ENCODE measurements around the gene NXN.

DNA sequence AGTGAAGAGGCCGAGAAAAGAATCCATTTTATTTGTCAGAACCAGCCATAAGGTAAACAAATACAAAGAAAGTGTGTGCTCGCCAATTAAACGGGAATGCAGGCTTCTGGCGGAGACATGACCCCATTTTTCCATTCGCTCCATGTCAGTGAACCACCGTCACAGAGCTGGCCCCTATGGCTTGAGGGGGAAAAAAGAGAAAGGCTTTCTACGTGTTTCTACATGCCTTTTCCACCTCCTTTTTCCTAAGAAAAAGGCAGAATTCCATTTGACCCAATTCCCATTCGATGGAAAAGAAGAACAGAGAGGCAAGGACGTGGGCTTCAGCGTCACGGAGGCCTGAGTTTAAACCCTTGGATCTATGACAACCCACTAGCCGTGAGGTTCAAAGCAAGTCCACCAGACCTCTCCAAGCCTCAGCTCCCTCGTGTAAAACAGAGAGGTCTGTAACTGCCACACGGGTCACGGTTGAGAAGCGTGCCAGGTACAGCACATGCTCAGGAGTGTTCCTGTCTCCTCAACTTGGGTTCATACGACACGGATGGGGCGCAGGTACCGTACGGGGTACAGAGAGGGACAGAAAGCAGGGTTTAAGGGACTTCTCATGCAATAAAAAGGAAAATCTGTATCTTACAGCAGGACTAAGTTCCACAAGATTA, 91.9 kb downstream of the NXN start:
- TF ChIP-seq CTCF (IDR thresholded peaks at IDR 0.05), result no peak
- no peak for TF ChIP-seq EP300 (IDR thresholded peaks at IDR 0.05)
- TF ChIP-seq POLR2A (IDR thresholded peaks at IDR 0.05), result no peak

Measured in ovary (tissue), 3 donors.